ENCODE data around the gene RABIF. TPM values are rescaled to one million over a fixed set of nuclear protein-coding genes. Genes with fewer than 3 reads are reported as not detected.

Gene RABIF
- total and polyA plus RNA-seq, 10 donors: 5.9 to 11.5 (median 9.2) TPM

- 91 to 98% (median 95%) methylated on average over 3 of the region's 3 CpGs for WGBS, 5 donors
Measured at GRCh38 chr1:202934755-202935154, 45.8 kb upstream of the RABIF start.

GRCh38 chr1:202932476-202932875 is 43.5 kb upstream of the RABIF start:
- H3K36me3 ChIP-seq: no peaks in the 10 kb centered on the region
- WGBS, 5 donors: 89 to 99% (median 91%) methylated on average over 2 of the region's 2 CpGs
- DNase-seq: no peak
- no peak overlapping the region for H3K27ac ChIP-seq
- no peaks in the 10 kb centered on the region for H3K27me3 ChIP-seq (replicated peaks in 1 of 7)
- H3K4me1 ChIP-seq: peaks cover 3 to 4% (median 3%) of the 10 kb centered on the region in 6 donors
- intact Hi-C loops (cut with DNase I; ENCODE audit: low total_unique reads): no loop called here
- H3K4me3 ChIP-seq: no peak overlapping the region
- TF ChIP-seq CTCF (IDR thresholded peaks at IDR 0.05 in 8 of 11, conservative IDR thresholded peaks at IDR 0.05 in 3 of 11) (no peak), POLR2A (IDR thresholded peaks at IDR 0.05) (no peak), POLR2AphosphoS5 (IDR thresholded peaks at IDR 0.05) (no peak)
- H3K9me3 ChIP-seq: peaks cover 0 to 7% (median 0%) of the 10 kb centered on the region in 8 donors

More at GRCh38 chr1:202934755-202935154, 45.8 kb upstream of the RABIF start:
- no peak for DNase-seq
- intact Hi-C loops (cut with DNase I; ENCODE audit: low total_unique reads): no loop called here
- Histone ChIP-seq H3K4me3 (no peak overlapping the region), H3K4me1 (no peaks in the 10 kb centered on the region), H3K27ac (no peak overlapping the region), H3K36me3 (peaks cover 0 to 8% (median 0%) of the 10 kb centered on the region in 6 donors), H3K9me3 (peaks cover 0 to 7% (median 0%) of the 10 kb centered on the region in 8 donors), H3K27me3 (replicated peaks in 1 of 7) (no peaks in the 10 kb centered on the region)
- TF ChIP-seq CTCF (IDR thresholded peaks at IDR 0.05 in 8 of 11, conservative IDR thresholded peaks at IDR 0.05 in 3 of 11) (no peak), POLR2AphosphoS5 (IDR thresholded peaks at IDR 0.05) (no peak), POLR2A (IDR thresholded peaks at IDR 0.05) (no peak)

- Histone ChIP-seq H3K36me3 (peaks cover 0 to 32% (median 14%) of the 10 kb centered on the region in 6 donors), H3K9me3 (no peaks in the 10 kb centered on the region), H3K27me3 (replicated peaks in 1 of 7) (no peaks in the 10 kb centered on the region), H3K27ac (peak within 1 kb of the TSS; percentile 92 to 99 (median 98)), H3K4me1 (peaks cover 21 to 56% (median 49%) of the 10 kb centered on the region in 6 donors), H3K4me3 (peak within 1 kb of the TSS; percentile 65 to 90 (median 84))
- DNase-seq: peak; percentile 99
- intact Hi-C loops (cut with DNase I; ENCODE audit: low total_unique reads): loop anchor here (5.0 kb wide), 1 partner anchor 70 kb away; no protein-coding TSS in a partner anchor
- TF ChIP-seq POLR2A (IDR thresholded peaks at IDR 0.05) (peak; percentile 62 to 92 (median 84)), CTCF (IDR thresholded peaks at IDR 0.05 in 8 of 11, conservative IDR thresholded peaks at IDR 0.05 in 3 of 11) (peak; percentile 37 to 78 (median 69)), POLR2AphosphoS5 (IDR thresholded peaks at IDR 0.05) (peak; percentile 93 to 97 (median 95))
- WGBS, 5 donors: 0 to 2% (median 0%) methylated on average over 29 to 57 of the region's 57 CpGs
Measured at GRCh38 chr1:202926581-202927491, 37.9 kb upstream of the RABIF start, which contains the start of gene KLHL12. TSS of gene KLHL12 (minus strand) at chr1:202927234. CDS start at chr1:202925162, 2,072 bp downstream.

GRCh38 chr1:202923533-202923932 is 34.6 kb upstream of the RABIF start:
- intact Hi-C loops (cut with DNase I; ENCODE audit: low total_unique reads): no loop called here
- Histone ChIP-seq H3K27ac (no peak overlapping the region), H3K4me1 (peaks cover 21 to 63% (median 49%) of the 10 kb centered on the region in 6 donors), H3K4me3 (no peak overlapping the region), H3K36me3 (peaks cover 0 to 64% (median 25%) of the 10 kb centered on the region in 6 donors), H3K9me3 (no peaks in the 10 kb centered on the region), H3K27me3 (replicated peaks in 1 of 7) (no peaks in the 10 kb centered on the region)
- DNase-seq: no peak
- WGBS, 5 donors: 89 to 97% (median 96%) methylated on average over 3 of the region's 3 CpGs
- TF ChIP-seq POLR2A (IDR thresholded peaks at IDR 0.05): no peak
- no peak for TF ChIP-seq CTCF (IDR thresholded peaks at IDR 0.05 in 8 of 11, conservative IDR thresholded peaks at IDR 0.05 in 3 of 11)
- TF ChIP-seq POLR2AphosphoS5 (IDR thresholded peaks at IDR 0.05): no peak

All from spleen (tissue), 11 donors.